Measurements from ENCODE around the gene ZNF384. TPM values are rescaled to one million over a fixed set of nuclear protein-coding genes. Genes with fewer than 3 reads are reported as not detected.
"Not testable (repeated sequence)": the region's sequence is repeated elsewhere in the genome, so short reads cannot be mapped to it uniquely, and the experiment has no call there.

The ZNF384 gene
- total and polyA plus RNA-seq, 9 donors, result 22.1 to 64.9 (median 58.2) TPM

DNA sequence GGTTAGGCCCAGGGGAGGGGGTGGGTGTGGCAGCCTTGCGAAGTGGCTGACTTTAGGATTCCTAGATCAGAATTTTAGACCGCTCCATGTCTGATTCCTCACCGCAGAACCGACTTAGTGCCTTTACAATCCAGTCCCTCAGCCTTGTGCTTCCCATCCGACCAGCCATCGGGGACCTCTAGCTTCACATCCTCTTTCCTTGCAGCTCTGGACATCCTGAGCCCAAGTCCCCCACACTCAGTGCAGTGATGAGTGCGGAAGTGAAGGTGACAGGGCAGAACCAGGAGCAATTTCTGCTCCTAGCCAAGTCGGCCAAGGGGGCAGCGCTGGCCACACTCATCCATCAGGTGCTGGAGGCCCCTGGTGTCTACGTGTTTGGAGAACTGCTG is 35.2 kb upstream of the ZNF384 start:
- 3 to 10% (median 6%) methylated on average over 10 of the region's 10 CpGs for WGBS, 3 donors
- intact Hi-C loops (cut with DNase I), result no loop called here

DNA sequence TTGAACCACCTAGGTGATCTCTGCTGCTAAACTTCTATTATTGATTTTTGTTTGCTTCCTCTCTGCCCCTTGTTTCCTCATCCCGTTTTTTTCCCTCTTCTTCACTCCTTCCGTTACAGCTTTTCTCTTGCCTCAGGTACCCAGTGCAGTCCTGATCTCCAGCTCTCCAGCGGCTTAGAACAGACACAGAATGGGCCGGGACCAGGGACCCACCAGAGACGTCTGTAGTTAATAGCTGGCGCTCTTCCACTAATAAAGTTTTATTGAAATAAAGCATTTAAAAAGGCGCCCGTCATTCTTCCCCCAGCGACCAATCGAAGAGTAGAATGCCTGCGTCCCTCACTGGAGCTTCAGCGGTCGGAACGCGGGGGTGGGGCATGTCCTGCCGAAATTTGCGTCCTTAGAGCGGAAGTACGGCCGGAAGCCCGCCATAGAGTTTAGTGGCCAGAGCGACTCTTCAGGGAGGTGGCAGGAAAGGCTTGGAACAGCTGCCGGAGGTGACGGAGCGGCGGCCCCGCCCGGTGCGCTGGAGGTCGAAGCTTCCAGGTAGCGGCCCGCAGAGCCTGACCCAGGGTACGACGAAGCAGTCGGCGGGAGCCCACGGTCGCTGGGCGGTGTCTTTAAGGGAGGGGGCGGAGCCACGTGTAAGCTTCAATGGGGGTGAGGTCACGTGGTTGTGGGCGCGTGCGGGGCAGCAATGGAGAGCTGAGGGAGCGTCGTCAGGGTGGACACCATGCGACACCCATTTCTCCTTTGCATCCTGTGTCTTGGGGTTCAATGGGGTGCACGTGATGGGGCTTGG is 34.6 kb upstream of the ZNF384 start, which contains the start of gene COPS7A:
COPS7A (plus strand) TSS at position 440 of the 802 bp plus-strand sequence. CDS start 611 bp downstream, outside the sequence.
- peak; percentile 20 for TF ChIP-seq EP300 (IDR thresholded peaks at IDR 0.05)
- TF ChIP-seq POLR2A (IDR thresholded peaks at IDR 0.05), result peak; percentile 66
- TF ChIP-seq, protein P1, sequence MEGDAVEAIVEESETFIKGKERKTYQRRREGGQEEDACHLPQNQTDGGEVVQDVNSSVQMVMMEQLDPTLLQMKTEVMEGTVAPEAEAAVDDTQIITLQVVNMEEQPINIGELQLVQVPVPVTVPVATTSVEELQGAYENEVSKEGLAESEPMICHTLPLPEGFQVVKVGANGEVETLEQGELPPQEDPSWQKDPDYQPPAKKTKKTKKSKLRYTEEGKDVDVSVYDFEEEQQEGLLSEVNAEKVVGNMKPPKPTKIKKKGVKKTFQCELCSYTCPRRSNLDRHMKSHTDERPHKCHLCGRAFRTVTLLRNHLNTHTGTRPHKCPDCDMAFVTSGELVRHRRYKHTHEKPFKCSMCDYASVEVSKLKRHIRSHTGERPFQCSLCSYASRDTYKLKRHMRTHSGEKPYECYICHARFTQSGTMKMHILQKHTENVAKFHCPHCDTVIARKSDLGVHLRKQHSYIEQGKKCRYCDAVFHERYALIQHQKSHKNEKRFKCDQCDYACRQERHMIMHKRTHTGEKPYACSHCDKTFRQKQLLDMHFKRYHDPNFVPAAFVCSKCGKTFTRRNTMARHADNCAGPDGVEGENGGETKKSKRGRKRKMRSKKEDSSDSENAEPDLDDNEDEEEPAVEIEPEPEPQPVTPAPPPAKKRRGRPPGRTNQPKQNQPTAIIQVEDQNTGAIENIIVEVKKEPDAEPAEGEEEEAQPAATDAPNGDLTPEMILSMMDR (IDR thresholded peaks at IDR 0.05), result no peak
- no peaks in the 10 kb centered on the region for H3K27me3 ChIP-seq
- intact Hi-C loops (cut with DNase I), result no loop called here

More for the DNA sequence above, 35.2 kb upstream of the ZNF384 start:
- H3K4me3 ChIP-seq, result peak overlapping the region; percentile 72
- DNase-seq, result peak in 3 of 5 donors; percentile 38 to 50 (median 39)
- H3K36me3 ChIP-seq, result no peaks in the 10 kb centered on the region
- no peaks in the 10 kb centered on the region for H3K27me3 ChIP-seq
- no peaks in the 10 kb centered on the region for H3K9me3 ChIP-seq
- peak overlapping the region in 1 of 2 donors; percentile 78 for H3K27ac ChIP-seq
- H3K4me1 ChIP-seq (ENCODE audit: insufficient read depth), result peaks cover 4% of the 10 kb centered on the region
- TF ChIP-seq POLR2A (IDR thresholded peaks at IDR 0.05), result no peak
- no peak for TF ChIP-seq EP300 (IDR thresholded peaks at IDR 0.05)
- TF ChIP-seq, protein P1 (IDR thresholded peaks at IDR 0.05), result no peak

DNA sequence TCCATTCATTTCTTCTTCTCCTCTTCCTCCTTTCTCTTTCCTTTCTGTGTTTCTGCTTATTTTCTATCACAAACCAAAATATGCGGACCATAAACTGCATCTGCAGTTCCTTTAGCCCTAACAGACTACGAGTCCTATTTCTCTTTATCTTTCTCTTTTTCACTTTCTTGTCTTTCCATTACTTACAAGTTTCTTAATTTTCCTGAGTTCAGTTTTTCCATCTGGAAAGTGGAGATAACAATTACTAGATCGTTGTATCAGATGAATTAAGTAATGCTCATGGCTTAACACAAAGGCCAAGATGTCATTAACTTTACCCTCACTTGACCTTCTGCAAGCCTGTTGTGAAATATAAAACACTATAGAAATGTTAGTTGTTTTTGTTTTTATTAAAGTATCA is 33.7 kb upstream of the ZNF384 start:
- WGBS, 3 donors, result 76 to 82% (median 80%) methylated on average over 3 of the region's 3 CpGs
- Histone ChIP-seq H3K4me1 (ENCODE audit: insufficient read depth) (peaks cover 4% of the 10 kb centered on the region), H3K27me3 (no peaks in the 10 kb centered on the region), H3K27ac (no peak overlapping the region), H3K36me3 (no peaks in the 10 kb centered on the region), H3K4me3 (no peak overlapping the region), H3K9me3 (no peaks in the 10 kb centered on the region)
- no peak for TF ChIP-seq POLR2A (IDR thresholded peaks at IDR 0.05)
- no peak for TF ChIP-seq EP300 (IDR thresholded peaks at IDR 0.05)
- TF ChIP-seq, protein P1 (IDR thresholded peaks at IDR 0.05), result no peak
- DNase-seq, result no peak
- intact Hi-C loops (cut with DNase I), result no loop called here

More for the DNA sequence above, 34.6 kb upstream of the ZNF384 start, which contains the start of gene COPS7A:
- peak within 1 kb of the TSS; percentile 6 to 78 for H3K27ac ChIP-seq
- H3K4me1 ChIP-seq (ENCODE audit: insufficient read depth), result peaks cover 4% of the 10 kb centered on the region
- H3K9me3 ChIP-seq, result no peaks in the 10 kb centered on the region
- H3K36me3 ChIP-seq, result no peaks in the 10 kb centered on the region
- peak within 1 kb of the TSS; percentile 72 for H3K4me3 ChIP-seq
- WGBS, 3 donors, result 0 to 1% (median 1%) methylated on average over 48 to 49 of the region's 49 CpGs
- DNase-seq, result peak; percentile 94 to 97 (median 95)

DNA sequence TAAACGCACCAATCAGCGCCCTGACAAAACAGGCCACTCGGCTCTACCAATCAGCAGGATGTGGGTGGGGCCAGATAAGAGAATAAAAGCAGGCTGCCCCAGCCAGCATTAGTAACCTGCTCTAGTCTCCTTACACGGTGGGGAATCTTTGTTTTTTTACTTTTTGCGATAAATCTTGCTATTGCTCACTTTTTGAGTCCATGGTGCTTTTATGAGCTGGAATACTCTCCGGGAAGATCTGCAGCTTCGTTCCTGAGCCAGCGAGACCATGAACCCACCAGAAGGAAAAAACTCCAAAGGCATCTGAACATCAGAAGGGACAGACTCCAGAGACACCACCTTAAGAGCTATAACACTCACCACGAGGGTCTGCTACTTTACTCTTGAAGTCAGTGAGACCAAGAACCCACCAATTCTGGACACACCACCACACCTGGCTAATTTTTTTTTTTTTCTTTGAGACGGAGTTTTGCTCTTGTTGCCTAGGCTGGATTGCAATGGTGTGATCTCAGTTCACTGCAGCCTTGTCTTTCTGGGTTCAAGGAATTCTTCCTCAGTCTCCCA is 27.8 kb upstream of the ZNF384 start:
- WGBS, 3 donors, result 66 to 85% (median 75%) methylated on average over 8 to 10 of the region's 10 CpGs
- Histone ChIP-seq H3K27ac (no peak overlapping the region), H3K36me3 (no peaks in the 10 kb centered on the region), H3K27me3 (no peaks in the 10 kb centered on the region), H3K4me1 (ENCODE audit: insufficient read depth) (no peaks in the 10 kb centered on the region), H3K9me3 (no peaks in the 10 kb centered on the region), H3K4me3 (no peak overlapping the region)
- intact Hi-C loops (cut with DNase I), result no loop called here
- DNase-seq, result no peak
- no peak for TF ChIP-seq POLR2A (IDR thresholded peaks at IDR 0.05)
- TF ChIP-seq, protein P1 (IDR thresholded peaks at IDR 0.05), result no peak
- no peak for TF ChIP-seq EP300 (IDR thresholded peaks at IDR 0.05)

DNA sequence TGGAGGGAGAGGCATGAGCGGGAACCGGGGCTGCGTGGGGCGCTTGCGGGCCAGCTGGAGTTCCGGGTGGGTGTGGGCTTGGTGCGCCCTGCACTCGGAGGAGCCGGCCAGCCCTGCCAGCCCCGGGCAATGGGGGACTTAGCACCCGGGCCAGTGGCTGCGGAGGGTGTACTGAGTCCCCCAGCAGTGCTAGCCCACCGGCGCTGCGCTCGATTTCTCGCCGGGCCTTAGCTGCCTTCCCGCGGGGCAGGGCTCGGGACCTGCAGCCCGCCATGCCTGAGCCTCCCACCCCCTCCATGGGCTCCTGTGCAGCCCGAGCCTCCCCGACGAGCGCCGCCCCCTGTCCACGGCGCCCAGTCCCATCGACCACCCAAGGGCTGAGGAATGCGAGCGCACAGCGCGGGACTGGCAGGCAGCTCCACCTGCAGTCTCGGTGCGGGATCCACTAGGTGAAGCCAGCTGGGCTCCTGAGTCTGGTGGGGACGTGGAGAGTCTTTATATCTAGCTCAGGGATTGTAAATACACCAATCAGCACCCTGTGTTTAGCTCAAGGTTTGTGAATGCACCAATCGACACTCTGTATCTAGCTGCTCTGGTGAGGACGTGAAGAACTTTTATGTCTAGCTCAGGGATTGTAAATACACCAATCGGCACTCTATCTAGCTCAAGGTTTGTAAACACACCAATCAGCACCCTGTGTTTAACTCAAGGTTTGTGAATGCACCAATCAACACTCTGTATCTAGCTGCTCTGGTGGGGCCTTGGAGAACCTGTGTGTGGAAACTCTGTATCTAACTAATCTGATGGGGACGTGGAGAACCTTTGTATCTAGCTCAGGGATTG is 27.1 kb upstream of the ZNF384 start:
- H3K9me3 ChIP-seq; H3K36me3 ChIP-seq; H3K27ac ChIP-seq; H3K27me3 ChIP-seq; H3K4me3 ChIP-seq; intact Hi-C loops (cut with DNase I); DNase-seq; H3K4me1 ChIP-seq (ENCODE audit: insufficient read depth): not testable (repeated sequence)
- WGBS, 3 donors, result 79 to 86% (median 85%) methylated on average over 29 to 40 of the region's 41 CpGs

Data from ovary (tissue), 9 donors.